HepG2 (cell line): ENCODE data around the gene ARHGDIA. TPM values are rescaled to one million over a fixed set of nuclear protein-coding genes. Genes with fewer than 3 reads are reported as not detected.
A peak's percentile ranks its signal among the peaks of the same experiment; 100 is the strongest.

Source experiments
- ATAC-seq: fragments of 200-7000 bp; cut with Tn5 transposase; 3 replicates; pipeline ENCODE4 v1.9.1; 2020; ENCODE audit warnings: mild to moderate bottlenecking, moderate library complexity
- BruUV-seq: library from RNA; stranded (reverse); fragments of 400-500 nt; replicated peaks from 2 replicates; lab custom pipeline; 2021; lab: Mats Ljungman, UMichigan
- CTCF ChIA-PET: fragments of 300-600 bp; formaldehyde crosslinking; extraction: SDS; loops from one replicate; lab custom pipeline; 2021; ENCODE audit warnings: low total read pairs, inconsistent platforms, low intra/inter-chr PET ratio; lab: Yijun Ruan, JAX
- POLR2A ChIA-PET: fragments of 350-600 bp; sonication (Branson Sonifier 250); formaldehyde crosslinking; loops from one replicate; lab custom pipeline; 2020; ENCODE audit warnings: antibody characterized with exemption, inconsistent platforms; lab: Yijun Ruan, JAX
- DNase-seq: peaks from one replicate; pipeline ENCODE4 v3.0.0-alpha.2; 2015; ENCODE audit warnings: low spot score
- FAIRE-seq: peaks from 3 replicates; lab custom pipeline; 2011; peaks lifted over from hg19 to GRCh38; lab: Jason Lieb, UNC
- H2AFZ ChIP-seq: one replicate; pipeline ENCODE4 v1.6.1; 2011; ENCODE audit warnings: low read length, inconsistent platforms
- H3K27ac ChIP-seq: fragments of 300-600 bp; 3 replicates; pipeline ENCODE4 v1.8.0; 2011; ENCODE audit warnings: mixed run types, mild to moderate bottlenecking, mixed read lengths, low read length, inconsistent platforms; ENCODE audit not compliant: insufficient read depth; ENCODE audit errors: extremely low read length
- H3K27me3 ChIP-seq, 2 experiments: fragments of 200-600 bp in 1 of 2; 2 replicates in 1 of 2; 3 replicates in 1 of 2; pipeline versions ENCODE4 v1.6.0 to v1.8.0; 2011; ENCODE audit warnings: low read length in 2 of 2, mild to moderate bottlenecking in 2 of 2, moderate library complexity in 2 of 2, inconsistent platforms in 1 of 2; ENCODE audit not compliant: insufficient read depth in 2 of 2, control insufficient read depth in 1 of 2
- H3K36me3 ChIP-seq, 2 experiments: fragments of 200-600 bp in 1 of 2; replicated peaks in 1 of 2; 2 replicates in 1 of 2; 3 replicates in 1 of 2; pipeline versions ENCODE4 v1.5.1 to v1.8.0; 2011; ENCODE audit warnings: low read length in 2 of 2, inconsistent platforms in 1 of 2; ENCODE audit not compliant: insufficient read depth in 2 of 2, control insufficient read depth in 1 of 2
- H3K4me1 ChIP-seq: 2 replicates; pipeline ENCODE4 v1.5.1; 2012; ENCODE audit warnings: low read length, inconsistent platforms; ENCODE audit not compliant: insufficient read depth
- H3K4me2 ChIP-seq: 2 replicates; pipeline ENCODE4 v1.6.0; 2011; ENCODE audit warnings: low read depth, low read length, inconsistent platforms
- H3K4me3 ChIP-seq, 3 experiments: fragments of 200-600 bp in 1 of 3; sonication (generic), shearing (Covaris generic) in 1 of 3; replicated peaks in 1 of 3; 2 replicates each; pipeline ENCODE4 v1.5.1; 2011 to 2016; ENCODE audit warnings: low read length in 3 of 3, inconsistent platforms in 2 of 3, low read depth in 2 of 3, mild to moderate bottlenecking in 2 of 3, control low read depth in 1 of 3, mixed read lengths in 1 of 3; ENCODE audit not compliant: insufficient read depth in 1 of 3
- H3K79me2 ChIP-seq: one replicate; pipeline ENCODE4 v1.6.1; 2011; ENCODE audit warnings: low read length, inconsistent platforms; ENCODE audit not compliant: insufficient read depth
- H3K9ac ChIP-seq: 2 replicates; pipeline ENCODE4 v1.6.0; 2011; ENCODE audit warnings: mild to moderate bottlenecking, low read depth, low read length, inconsistent platforms; ENCODE audit not compliant: insufficient read depth
- H3K9me3 ChIP-seq: 2 replicates; pipeline ENCODE4 v1.5.1; 2012; ENCODE audit warnings: mild to moderate bottlenecking, low read length
- H4K20me1 ChIP-seq: 2 replicates; pipeline ENCODE4 v1.6.0; 2011; ENCODE audit warnings: inconsistent platforms, mild to moderate bottlenecking, low read length, moderate library complexity; ENCODE audit not compliant: insufficient read depth
- ARNT2 ChIP-seq: sonication (generic); formaldehyde crosslinking; IDR thresholded peaks from 2 replicates; pipeline ENCODE4 v1.8.0; 2022; ENCODE audit warnings: mild to moderate bottlenecking, low read depth, missing genetic modification reagents, moderate library complexity
- CHCHD3 ChIP-seq: sonication (generic); formaldehyde crosslinking; IDR thresholded peaks from 2 replicates; pipeline ENCODE4 v1.8.0; 2022; ENCODE audit warnings: mild to moderate bottlenecking, missing genetic modification reagents, moderate library complexity
- HIC2 ChIP-seq: sonication (generic); formaldehyde crosslinking; IDR thresholded peaks from 2 replicates; pipeline ENCODE4 v1.9.0; 2022; ENCODE audit warnings: low read depth, missing genetic modification reagents
- KDM3A ChIP-seq: IDR thresholded peaks from 2 replicates; pipeline ENCODE4 v1.6.1; 2018; ENCODE audit warnings: low read depth, missing compliant biosample characterization
- KLF6 ChIP-seq: IDR thresholded peaks from 2 replicates; pipeline ENCODE4 v1.8.0; 2016; ENCODE audit warnings: missing biosample characterization, missing genetic modification reagents
- NCOA2 ChIP-seq: sonication (generic); formaldehyde crosslinking; IDR thresholded peaks from 2 replicates; pipeline ENCODE4 v1.8.0; 2022; ENCODE audit warnings: inconsistent platforms
- POLR2A ChIP-seq, 2 experiments: IDR thresholded peaks; 2 replicates each; pipeline ENCODE4 v1.6.1; 2011; ENCODE audit warnings: low read depth in 2 of 2, low read length in 2 of 2, mild to moderate bottlenecking in 1 of 2, moderate library complexity in 1 of 2; ENCODE audit not compliant: insufficient read depth in 1 of 2
- POLR2AphosphoS2 ChIP-seq: IDR thresholded peaks from 2 replicates; pipeline ENCODE4 v1.6.1; 2011; ENCODE audit warnings: low read depth, low read length, improper control_type of control experiment
- POLR2AphosphoS5 ChIP-seq: IDR thresholded peaks from 2 replicates; pipeline ENCODE4 v1.6.1; 2012; ENCODE audit warnings: low read depth, low read length
- POLR2G ChIP-seq: fragments of 200-400 bp; formaldehyde crosslinking; IDR thresholded peaks from 2 replicates; pipeline ENCODE4 v1.6.1; 2018; ENCODE audit warnings: mild to moderate bottlenecking, low read depth, low read length, moderate library complexity
- RBM22 ChIP-seq: fragments of 200-400 bp; formaldehyde crosslinking; optimal IDR thresholded peaks from 2 replicates; pipeline ENCODE3; 2017; ENCODE audit warnings: mild to moderate bottlenecking, low read length, moderate library complexity
- SOX6 ChIP-seq, 2 experiments: fragments of 450-650 bp in 1 of 2; sonication (generic) in 1 of 2; formaldehyde crosslinking in 1 of 2; IDR thresholded peaks; 2 replicates each; pipeline versions ENCODE4 v1.4.0 to v1.6.1; 2017 to 2020; ENCODE audit warnings: antibody characterized with exemption in 1 of 2, mild to moderate bottlenecking in 1 of 2, missing genetic modification reagents in 1 of 2
- ZNF124 ChIP-seq: sonication (generic); formaldehyde crosslinking; IDR thresholded peaks from 2 replicates; pipeline ENCODE4 v1.4.0; 2020; ENCODE audit warnings: missing genetic modification reagents
- ZNF564 ChIP-seq: sonication (generic); formaldehyde crosslinking; IDR thresholded peaks from 2 replicates; pipeline ENCODE4 v1.8.1; 2023; ENCODE audit warnings: mild to moderate bottlenecking, missing genetic modification reagents
- WGBS: methylation state at CpG from one replicate; pipeline ENCODE4 v1.1.6; 2017; ENCODE audit warnings: low lambda C conversion rate; 5-methylcytosine and 5-hydroxymethylcytosine counted together
- in situ Hi-C: cut with HindIII; loops from 2 replicates; pipeline ENCODE4 v1.10.0; 2017; ENCODE audit warnings: low pct_unique_long_range_greater_than_20kb; ENCODE audit not compliant: extremely low pct_ligation_motif_present
- intact Hi-C: fragments of 100-400 bp; cut with micrococcal nuclease; formaldehyde crosslinking; loops from one replicate; pipeline ENCODE4 v1.10.0; 2022; ENCODE audit not compliant: unreplicated experiment
- polyA plus RNA-seq, 8 experiments: library from polyadenylated mRNA; depleted of rRNA in 3 of 8; stranded (reverse) in 7 of 8; unstranded in 1 of 8; fragments of >200 nt; fragmentation: Illumina TruSeq in 4 of 8; extraction: Trizol in 4 of 8; gene quantifications; 2 replicates each; pipeline versions ENCODE4 v1.2.1 to v1.2.3, GENCODE V29; 2011 to 2016; ENCODE audit warnings: low read depth in 4 of 8, missing spikeins in 1 of 8, mixed read lengths in 1 of 8; ENCODE audit not compliant: insufficient read depth in 1 of 8
- total RNA-seq, 5 experiments: library from RNA; depleted of rRNA; stranded (reverse); fragments of >200 nt; fragmentation: Illumina TruSeq; extraction: Trizol; gene quantifications; 2 replicates each; pipeline ENCODE4 v1.2.3, GENCODE V29; 2016; ENCODE audit warnings: low read depth in 1 of 5
- TF ChIP-seq, protein P1 (sequence below): sonication (generic); formaldehyde crosslinking; IDR thresholded peaks from 2 replicates; pipeline ENCODE4 v1.8.0; 2022; ENCODE audit warnings: low read depth, missing genetic modification reagents
- TF ChIP-seq, protein P2 (sequence below): sonication (generic); formaldehyde crosslinking; IDR thresholded peaks from 2 replicates; pipeline ENCODE4 v1.4.0; 2020; ENCODE audit warnings: mild to moderate bottlenecking, missing genetic modification reagents

ARHGDIA gene
- total and polyA plus RNA-seq, 2 of the 13 experiments (the other 11 are each of a cell fraction or from before 2014, with no cell fraction given), result 40.0 to 64.0 TPM

DNA sequence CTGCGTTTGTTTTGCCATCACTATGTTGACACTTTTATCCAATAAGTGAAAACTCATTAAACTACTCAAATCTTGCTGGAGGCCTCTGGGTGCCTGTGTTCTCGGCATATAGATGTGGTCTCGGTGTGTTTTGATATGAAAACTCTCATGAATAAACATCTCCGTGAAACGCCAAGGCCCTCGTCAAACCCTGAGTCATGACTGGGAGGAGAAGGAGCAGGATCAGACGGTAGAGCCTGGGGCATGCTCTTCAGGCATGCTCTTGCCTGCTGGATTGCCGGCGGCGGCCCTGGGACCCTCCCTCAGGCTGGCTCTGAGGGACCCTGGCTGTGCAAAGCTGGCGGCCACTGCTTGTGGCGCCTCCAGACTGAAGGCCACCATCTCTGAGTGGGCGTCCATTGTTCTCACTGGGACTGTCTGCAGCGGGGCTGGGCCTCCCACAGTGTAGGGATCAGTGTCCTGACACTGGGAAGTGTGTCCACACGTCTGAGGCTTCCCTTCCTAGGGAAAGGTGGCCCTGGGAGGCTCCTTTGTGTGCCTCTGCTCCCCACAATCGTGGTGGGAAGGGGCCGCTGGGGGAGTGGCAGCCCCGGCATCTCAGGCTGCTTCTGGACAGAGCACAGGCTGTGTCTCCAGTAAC lies 29.2 kb upstream of the ARHGDIA start:
- WGBS, result 94% methylated on average over 12 of the region's 18 CpGs
- H3K27me3 ChIP-seq, result no peaks in the 10 kb centered on the region
- in situ Hi-C loops, result no loop called here
- TF ChIP-seq, protein P1, sequence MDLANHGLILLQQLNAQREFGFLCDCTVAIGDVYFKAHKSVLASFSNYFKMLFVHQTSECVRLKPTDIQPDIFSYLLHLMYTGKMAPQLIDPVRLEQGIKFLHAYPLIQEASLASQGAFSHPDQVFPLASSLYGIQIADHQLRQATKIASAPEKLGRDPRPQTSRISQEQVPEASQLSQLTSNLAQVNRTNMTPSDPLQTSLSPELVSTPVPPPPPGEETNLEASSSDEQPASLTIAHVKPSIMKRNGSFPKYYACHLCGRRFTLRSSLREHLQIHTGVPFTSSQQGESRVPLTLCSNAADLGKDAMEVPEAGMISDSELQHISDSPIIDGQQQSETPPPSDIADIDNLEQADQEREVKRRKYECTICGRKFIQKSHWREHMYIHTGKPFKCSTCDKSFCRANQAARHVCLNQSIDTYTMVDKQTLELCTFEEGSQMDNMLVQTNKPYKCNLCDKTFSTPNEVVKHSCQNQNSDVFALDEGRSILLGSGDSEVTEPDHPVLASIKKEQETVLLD, result no peak
- TF ChIP-seq RBM22 (peak; percentile 3), POLR2AphosphoS2 (peak; percentile 8; the same call in 1 of the 2 replicates), KLF6 (CRISPR knock-in tag) (no peak), POLR2G (peak; percentile 49), NCOA2 (CRISPR knock-in tag) (no peak), ZNF124 (no peak), ARNT2 (CRISPR knock-in tag) (0 out of 2 replicates have a peak, but pooled peaks have one; percentile 43), POLR2A (IDR thresholded peaks at IDR 0.05; ENCODE audit: insufficient read depth in 1 of 2, low read depth in 2 of 2, low read length in 2 of 2) (peak in 1 of 2 experiments; percentile 57; a peak in 2 of 4 replicates), CHCHD3 (peak; percentile 42; the same call in 1 of the 2 replicates), POLR2AphosphoS5 (peak; percentile 24; the same call in 1 of the 2 replicates), KDM3A (CRISPR knock-in tag) (no peak), ZNF564 (CRISPR knock-in tag) (0 out of 2 replicates have a peak, but pooled peaks have one; percentile 13), HIC2 (CRISPR knock-in tag) (no peak), SOX6 (IDR thresholded peaks at IDR 0.05) (no peak), SOX6 (CRISPR knock-in tag; IDR thresholded peaks at IDR 0.05) (0 out of 2 replicates have a peak, but pooled peaks have one; percentile 8)
- TF ChIP-seq, protein P2, sequence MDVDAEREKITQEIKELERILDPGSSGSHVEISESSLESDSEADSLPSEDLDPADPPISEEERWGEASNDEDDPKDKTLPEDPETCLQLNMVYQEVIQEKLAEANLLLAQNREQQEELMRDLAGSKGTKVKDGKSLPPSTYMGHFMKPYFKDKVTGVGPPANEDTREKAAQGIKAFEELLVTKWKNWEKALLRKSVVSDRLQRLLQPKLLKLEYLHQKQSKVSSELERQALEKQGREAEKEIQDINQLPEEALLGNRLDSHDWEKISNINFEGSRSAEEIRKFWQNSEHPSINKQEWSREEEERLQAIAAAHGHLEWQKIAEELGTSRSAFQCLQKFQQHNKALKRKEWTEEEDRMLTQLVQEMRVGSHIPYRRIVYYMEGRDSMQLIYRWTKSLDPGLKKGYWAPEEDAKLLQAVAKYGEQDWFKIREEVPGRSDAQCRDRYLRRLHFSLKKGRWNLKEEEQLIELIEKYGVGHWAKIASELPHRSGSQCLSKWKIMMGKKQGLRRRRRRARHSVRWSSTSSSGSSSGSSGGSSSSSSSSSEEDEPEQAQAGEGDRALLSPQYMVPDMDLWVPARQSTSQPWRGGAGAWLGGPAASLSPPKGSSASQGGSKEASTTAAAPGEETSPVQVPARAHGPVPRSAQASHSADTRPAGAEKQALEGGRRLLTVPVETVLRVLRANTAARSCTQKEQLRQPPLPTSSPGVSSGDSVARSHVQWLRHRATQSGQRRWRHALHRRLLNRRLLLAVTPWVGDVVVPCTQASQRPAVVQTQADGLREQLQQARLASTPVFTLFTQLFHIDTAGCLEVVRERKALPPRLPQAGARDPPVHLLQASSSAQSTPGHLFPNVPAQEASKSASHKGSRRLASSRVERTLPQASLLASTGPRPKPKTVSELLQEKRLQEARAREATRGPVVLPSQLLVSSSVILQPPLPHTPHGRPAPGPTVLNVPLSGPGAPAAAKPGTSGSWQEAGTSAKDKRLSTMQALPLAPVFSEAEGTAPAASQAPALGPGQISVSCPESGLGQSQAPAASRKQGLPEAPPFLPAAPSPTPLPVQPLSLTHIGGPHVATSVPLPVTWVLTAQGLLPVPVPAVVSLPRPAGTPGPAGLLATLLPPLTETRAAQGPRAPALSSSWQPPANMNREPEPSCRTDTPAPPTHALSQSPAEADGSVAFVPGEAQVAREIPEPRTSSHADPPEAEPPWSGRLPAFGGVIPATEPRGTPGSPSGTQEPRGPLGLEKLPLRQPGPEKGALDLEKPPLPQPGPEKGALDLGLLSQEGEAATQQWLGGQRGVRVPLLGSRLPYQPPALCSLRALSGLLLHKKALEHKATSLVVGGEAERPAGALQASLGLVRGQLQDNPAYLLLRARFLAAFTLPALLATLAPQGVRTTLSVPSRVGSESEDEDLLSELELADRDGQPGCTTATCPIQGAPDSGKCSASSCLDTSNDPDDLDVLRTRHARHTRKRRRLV (CRISPR knock-in tag), result no peak

More for the DNA sequence above, 29.2 kb upstream of the ARHGDIA start:
- Histone ChIP-seq H3K36me3 (peaks cover 22 to 44% of the 10 kb centered on the region in 2 experiments), H3K4me1 (peaks cover 16% of the 10 kb centered on the region), H3K4me2 (no peak overlapping the region), H4K20me1 (peaks cover 5% of the 10 kb centered on the region; the same call in 1 of the 2 replicates), H3K79me2 (no peaks in the 10 kb centered on the region), H3K9me3 (no peaks in the 10 kb centered on the region), H3K9ac (no peak overlapping the region), H3K4me3 (no peak overlapping the region), H3K27ac (peak overlapping the region; percentile 6), H2AFZ (no peak overlapping the region)
- no peak for DNase-seq
- peak; percentile 34 for FAIRE-seq
- ATAC-seq, result peak; percentile 3
- POLR2A ChIA-PET, result interaction anchor here (2.8 kb wide), 1 partner anchor 10 kb away, joined by 16 read pairs; the partner anchor contains the start of gene PCYT2
- CTCF ChIA-PET, result no interaction called here
- intact Hi-C loops, result no loop called here
- no TSS peak for BruUV-seq
